Neural cell (in vitro differentiated cells): ENCODE measurements around the gene RFX7. TPM values are rescaled to one million over a fixed set of nuclear protein-coding genes. Genes with fewer than 3 reads are reported as not detected.

Experiments
- H2AFZ ChIP-seq: fragments of 200-600, 300-800 bp; sonication (generic), shearing (Covaris generic); 2 replicates; pipeline ENCODE4 v1.6.0; 2014; ENCODE audit warnings: low read depth, mild to moderate bottlenecking, antibody characterized with exemption, low read length, moderate library complexity
- H3F3A ChIP-seq: fragments of 200-600 bp; shearing (Covaris generic); 2 replicates; pipeline ENCODE4 v1.6.1; 2016; ENCODE audit warnings: mild to moderate bottlenecking, moderate library complexity, mixed read lengths, antibody characterized with exemption, low read length; ENCODE audit not compliant: insufficient read depth, poor library complexity, severe bottlenecking
- H3K27ac ChIP-seq: fragments of 200-600, 300-800 bp; sonication (generic), shearing (Covaris generic); 2 replicates; pipeline ENCODE4 v1.5.1; 2014; ENCODE audit warnings: mild to moderate bottlenecking, low read length, moderate library complexity
- H3K27me3 ChIP-seq: fragments of 300-800, 200-600 bp; sonication (generic), shearing (Covaris generic); 2 replicates; pipeline ENCODE4 v1.6.0; 2014; ENCODE audit warnings: mild to moderate bottlenecking, low read depth, low read length, moderate library complexity; ENCODE audit not compliant: insufficient read depth
- H3K36me3 ChIP-seq: fragments of 300-800, 200-600 bp; sonication (generic), shearing (Covaris generic); 2 replicates; pipeline ENCODE4 v1.5.1; 2014; ENCODE audit warnings: mild to moderate bottlenecking, antibody characterized with exemption, low read length, moderate library complexity; ENCODE audit not compliant: insufficient read depth
- H3K4me2 ChIP-seq: fragments of 300-800, 200-600 bp; sonication (generic), shearing (Covaris generic); 2 replicates; pipeline ENCODE4 v1.6.0; 2014; ENCODE audit warnings: mild to moderate bottlenecking, low read length
- H3K4me3 ChIP-seq: fragments of 300-800, 200-600 bp; sonication (generic), shearing (Covaris generic); 2 replicates; pipeline ENCODE4 v1.5.1; 2014; ENCODE audit warnings: mild to moderate bottlenecking, low read length, moderate library complexity
- H3K79me2 ChIP-seq: fragments of 200-600 bp; shearing (Covaris generic); replicated peaks from 2 replicates; pipeline ENCODE4 v1.6.0; 2014; ENCODE audit warnings: mild to moderate bottlenecking, low read length, moderate library complexity; ENCODE audit not compliant: insufficient read depth
- H3K9ac ChIP-seq: fragments of 300-800, 200-600 bp; sonication (generic), shearing (Covaris generic); 2 replicates; pipeline ENCODE4 v1.6.1; 2016; ENCODE audit warnings: mild to moderate bottlenecking, low read length, mixed read lengths
- H3K9me2 ChIP-seq: fragments of 200-600 bp; shearing (Covaris generic); 2 replicates; pipeline ENCODE4 v1.6.1; 2016; ENCODE audit warnings: mild to moderate bottlenecking, low read length, mixed read lengths; ENCODE audit not compliant: insufficient read depth
- H3K9me3 ChIP-seq: fragments of 200-600, 300-800 bp; sonication (generic), shearing (Covaris generic); 2 replicates; pipeline ENCODE4 v1.6.1; 2016; ENCODE audit warnings: mild to moderate bottlenecking, mixed run types, low read length, moderate library complexity, mixed read lengths
- H4K20me1 ChIP-seq: fragments of 200-600 bp; shearing (Covaris generic); 2 replicates; pipeline ENCODE4 v1.6.1; 2016; ENCODE audit warnings: mild to moderate bottlenecking, mixed run types; ENCODE audit not compliant: insufficient read depth
- EP300 ChIP-seq: fragments of 450-650 bp; conservative IDR thresholded peaks from 2 replicates; pipeline ENCODE4 v1.6.1; 2014; ENCODE audit warnings: antibody characterized with exemption, mild to moderate bottlenecking, moderate library complexity; ENCODE audit not compliant: poor library complexity, severe bottlenecking
- EZH2 ChIP-seq: fragments of 200-600, 300-800 bp; shearing (Covaris generic), sonication (generic); IDR thresholded peaks from 2 replicates; pipeline ENCODE4 v1.6.1; 2014; ENCODE audit warnings: antibody characterized with exemption, low read length, borderline replicate concordance, mild to moderate bottlenecking; ENCODE audit not compliant: insufficient read depth, poor library complexity, severe bottlenecking
- MXI1 ChIP-seq: fragments of 450-650 bp; conservative IDR thresholded peaks from 2 replicates; pipeline ENCODE4 v1.6.1; 2014; ENCODE audit warnings: antibody characterized with exemption, mild to moderate bottlenecking; ENCODE audit not compliant: poor library complexity, severe bottlenecking
- POLR2AphosphoS5 ChIP-seq: IDR thresholded peaks from 2 replicates; pipeline ENCODE4 v1.6.1; 2012
- RAD21 ChIP-seq: fragments of 450-650 bp; conservative IDR thresholded peaks from 2 replicates; pipeline ENCODE4 v1.6.1; 2014; ENCODE audit warnings: antibody characterized with exemption, mild to moderate bottlenecking, moderate library complexity
- SMC3 ChIP-seq: fragments of 450-650 bp; conservative IDR thresholded peaks from 2 replicates; pipeline ENCODE4 v1.6.1; 2014; ENCODE audit warnings: antibody characterized with exemption, mild to moderate bottlenecking, moderate library complexity; ENCODE audit not compliant: poor library complexity
- TAF1 ChIP-seq: IDR thresholded peaks from 2 replicates; pipeline ENCODE4 v1.6.1; 2012; ENCODE audit warnings: low read depth
- polyA plus RNA-seq: library from polyadenylated mRNA; depleted of rRNA; stranded (reverse); fragments of >200 nt; gene quantifications from 2 replicates; pipeline ENCODE4 v1.2.3, GENCODE V29; 2014
- TF ChIP-seq, protein P1 (sequence below): fragments of 450-650 bp; IDR thresholded peaks from 2 replicates; pipeline ENCODE4 v1.5.1; 2014; ENCODE audit warnings: antibody characterized with exemption, mild to moderate bottlenecking, moderate library complexity; ENCODE audit not compliant: poor library complexity, severe bottlenecking
- TF ChIP-seq, protein P2 (sequence below): IDR thresholded peaks from 2 replicates; pipeline ENCODE4 v1.6.1; 2012; ENCODE audit warnings: borderline replicate concordance

Gene RFX7
- polyA plus RNA-seq, 1 donor from 2014 or later, result 12.9 TPM

DNA sequence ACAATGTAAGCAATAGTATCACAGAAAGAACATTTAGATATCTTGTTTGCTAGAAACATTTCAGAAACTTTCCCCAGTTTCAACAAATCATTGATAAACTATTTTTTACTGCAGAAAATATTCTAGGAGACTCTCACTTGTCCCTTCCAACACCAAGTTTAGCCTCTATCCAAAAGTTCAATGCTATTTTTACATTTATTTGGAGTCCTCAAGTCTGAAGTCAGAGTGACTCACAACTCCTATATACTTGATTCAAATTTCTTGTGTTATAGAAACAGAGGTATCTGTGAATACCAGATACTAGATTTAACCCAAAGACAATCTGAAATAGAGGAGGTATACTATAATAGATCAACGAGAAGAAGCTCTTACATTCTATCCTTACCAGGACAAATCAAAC lies 49.6 kb downstream of the RFX7 start:
- H3K9me3 ChIP-seq, result no peaks in the 10 kb centered on the region
- H3K9me2 ChIP-seq, result no peaks in the 10 kb centered on the region
- no peaks in the 10 kb centered on the region for H3K27me3 ChIP-seq
- no peaks in the 10 kb centered on the region for H3K36me3 ChIP-seq
- H3K4me2 ChIP-seq, result no peak overlapping the region
- H3K79me2 ChIP-seq, result peaks cover 88% of the 10 kb centered on the region
- TF ChIP-seq SMC3, result no peak
- no peak for TF ChIP-seq MXI1
- H3F3A ChIP-seq, result no peaks in the 10 kb centered on the region
- H3K27ac ChIP-seq, result no peak overlapping the region
- no peak overlapping the region for H2AFZ ChIP-seq
- no peaks in the 10 kb centered on the region for H4K20me1 ChIP-seq
- H3K4me3 ChIP-seq, result no peak overlapping the region
- H3K9ac ChIP-seq, result no peak overlapping the region

DNA sequence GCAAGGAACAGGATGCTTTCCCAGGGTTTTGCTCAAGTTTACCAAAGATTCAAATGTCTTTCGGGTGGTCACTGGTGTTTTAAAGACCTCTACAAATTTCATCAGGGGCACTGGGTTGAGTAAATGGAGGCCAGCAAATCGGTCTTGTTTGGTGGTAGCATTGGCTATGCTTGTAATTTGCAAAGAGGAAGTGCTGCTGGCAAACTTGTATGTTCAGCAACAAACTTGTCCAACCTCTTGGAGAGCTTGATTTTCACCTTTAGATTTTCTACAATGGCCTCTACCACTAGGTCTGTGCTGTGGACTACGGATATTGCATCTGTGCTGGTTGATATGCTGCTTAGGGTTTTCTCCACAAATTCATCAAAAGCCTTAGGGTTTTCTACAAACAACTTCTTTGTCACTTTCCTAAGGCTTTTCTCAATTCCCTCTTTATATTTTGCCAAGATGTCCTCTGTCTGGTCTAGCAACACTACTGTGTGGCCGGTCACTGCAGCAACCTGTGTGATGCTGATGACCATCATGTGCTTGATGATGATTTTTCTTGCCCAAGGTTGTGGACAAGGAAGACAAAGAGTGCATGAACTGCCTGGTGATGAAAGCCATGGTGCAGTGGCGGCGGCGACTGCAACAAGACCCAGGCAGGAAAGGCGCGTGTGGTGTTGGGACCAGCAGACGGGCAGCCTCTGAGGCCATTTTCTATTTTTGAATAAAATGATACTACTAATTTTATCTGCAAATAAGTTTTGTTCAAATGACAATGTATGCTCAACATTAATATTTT lies 50.8 kb downstream of the RFX7 start:
- Histone ChIP-seq H3K36me3 (no peaks in the 10 kb centered on the region), H3K9me2 (no peaks in the 10 kb centered on the region), H4K20me1 (no peaks in the 10 kb centered on the region), H2AFZ (no peak overlapping the region), H3K79me2 (peaks cover 87% of the 10 kb centered on the region), H3K4me3 (no peak overlapping the region), H3K27ac (no peak overlapping the region), H3F3A (no peaks in the 10 kb centered on the region), H3K9me3 (no peaks in the 10 kb centered on the region), H3K4me2 (no peak overlapping the region), H3K9ac (no peak overlapping the region), H3K27me3 (no peaks in the 10 kb centered on the region)
- TF ChIP-seq, protein P1, sequence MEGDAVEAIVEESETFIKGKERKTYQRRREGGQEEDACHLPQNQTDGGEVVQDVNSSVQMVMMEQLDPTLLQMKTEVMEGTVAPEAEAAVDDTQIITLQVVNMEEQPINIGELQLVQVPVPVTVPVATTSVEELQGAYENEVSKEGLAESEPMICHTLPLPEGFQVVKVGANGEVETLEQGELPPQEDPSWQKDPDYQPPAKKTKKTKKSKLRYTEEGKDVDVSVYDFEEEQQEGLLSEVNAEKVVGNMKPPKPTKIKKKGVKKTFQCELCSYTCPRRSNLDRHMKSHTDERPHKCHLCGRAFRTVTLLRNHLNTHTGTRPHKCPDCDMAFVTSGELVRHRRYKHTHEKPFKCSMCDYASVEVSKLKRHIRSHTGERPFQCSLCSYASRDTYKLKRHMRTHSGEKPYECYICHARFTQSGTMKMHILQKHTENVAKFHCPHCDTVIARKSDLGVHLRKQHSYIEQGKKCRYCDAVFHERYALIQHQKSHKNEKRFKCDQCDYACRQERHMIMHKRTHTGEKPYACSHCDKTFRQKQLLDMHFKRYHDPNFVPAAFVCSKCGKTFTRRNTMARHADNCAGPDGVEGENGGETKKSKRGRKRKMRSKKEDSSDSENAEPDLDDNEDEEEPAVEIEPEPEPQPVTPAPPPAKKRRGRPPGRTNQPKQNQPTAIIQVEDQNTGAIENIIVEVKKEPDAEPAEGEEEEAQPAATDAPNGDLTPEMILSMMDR, result no peak
- no peak for TF ChIP-seq SMC3
- TF ChIP-seq, protein P2, sequence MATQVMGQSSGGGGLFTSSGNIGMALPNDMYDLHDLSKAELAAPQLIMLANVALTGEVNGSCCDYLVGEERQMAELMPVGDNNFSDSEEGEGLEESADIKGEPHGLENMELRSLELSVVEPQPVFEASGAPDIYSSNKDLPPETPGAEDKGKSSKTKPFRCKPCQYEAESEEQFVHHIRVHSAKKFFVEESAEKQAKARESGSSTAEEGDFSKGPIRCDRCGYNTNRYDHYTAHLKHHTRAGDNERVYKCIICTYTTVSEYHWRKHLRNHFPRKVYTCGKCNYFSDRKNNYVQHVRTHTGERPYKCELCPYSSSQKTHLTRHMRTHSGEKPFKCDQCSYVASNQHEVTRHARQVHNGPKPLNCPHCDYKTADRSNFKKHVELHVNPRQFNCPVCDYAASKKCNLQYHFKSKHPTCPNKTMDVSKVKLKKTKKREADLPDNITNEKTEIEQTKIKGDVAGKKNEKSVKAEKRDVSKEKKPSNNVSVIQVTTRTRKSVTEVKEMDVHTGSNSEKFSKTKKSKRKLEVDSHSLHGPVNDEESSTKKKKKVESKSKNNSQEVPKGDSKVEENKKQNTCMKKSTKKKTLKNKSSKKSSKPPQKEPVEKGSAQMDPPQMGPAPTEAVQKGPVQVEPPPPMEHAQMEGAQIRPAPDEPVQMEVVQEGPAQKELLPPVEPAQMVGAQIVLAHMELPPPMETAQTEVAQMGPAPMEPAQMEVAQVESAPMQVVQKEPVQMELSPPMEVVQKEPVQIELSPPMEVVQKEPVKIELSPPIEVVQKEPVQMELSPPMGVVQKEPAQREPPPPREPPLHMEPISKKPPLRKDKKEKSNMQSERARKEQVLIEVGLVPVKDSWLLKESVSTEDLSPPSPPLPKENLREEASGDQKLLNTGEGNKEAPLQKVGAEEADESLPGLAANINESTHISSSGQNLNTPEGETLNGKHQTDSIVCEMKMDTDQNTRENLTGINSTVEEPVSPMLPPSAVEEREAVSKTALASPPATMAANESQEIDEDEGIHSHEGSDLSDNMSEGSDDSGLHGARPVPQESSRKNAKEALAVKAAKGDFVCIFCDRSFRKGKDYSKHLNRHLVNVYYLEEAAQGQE, result no peak
- TF ChIP-seq POLR2AphosphoS5, result no peak
- no peak for TF ChIP-seq EP300
- TF ChIP-seq MXI1, result no peak
- no peak for TF ChIP-seq RAD21
- TF ChIP-seq EZH2, result no peak
- TF ChIP-seq TAF1, result no peak
